HG03469 (cell line): ENCODE results near the gene ZNF43.
"Not testable (repeated sequence)": the region's sequence is repeated elsewhere in the genome, so short reads cannot be mapped to it uniquely, and the experiment has no call there.

Experiments
- ATAC-seq: cut with Tn5 transposase; IDR thresholded peaks from one replicate; pipeline ENCODE4 v1.9.1; 2021; ENCODE audit warnings: mild to moderate bottlenecking, moderate library complexity, moderate number of reproducible peaks; ENCODE audit not compliant: unreplicated experiment

The ZNF43 gene

GRCh38 chr19:21835810-21836444, at the start of gene ZNF43:
ZNF43 (minus strand) TSS chr19:21836182; CDS start chr19:21836038, 144 bp downstream.
- ATAC-seq, result peak; percentile 76

GRCh38 chr19:21885516-21885915, 49.5 kb upstream of the ZNF43 start:
- not testable (repeated sequence) for ATAC-seq

GRCh38 chr19:21884786-21885185, 48.8 kb upstream of the ZNF43 start:
- ATAC-seq, result not testable (repeated sequence)

GRCh38 chr19:21883516-21883915, 47.5 kb upstream of the ZNF43 start:
- ATAC-seq, result no peak

DNA sequence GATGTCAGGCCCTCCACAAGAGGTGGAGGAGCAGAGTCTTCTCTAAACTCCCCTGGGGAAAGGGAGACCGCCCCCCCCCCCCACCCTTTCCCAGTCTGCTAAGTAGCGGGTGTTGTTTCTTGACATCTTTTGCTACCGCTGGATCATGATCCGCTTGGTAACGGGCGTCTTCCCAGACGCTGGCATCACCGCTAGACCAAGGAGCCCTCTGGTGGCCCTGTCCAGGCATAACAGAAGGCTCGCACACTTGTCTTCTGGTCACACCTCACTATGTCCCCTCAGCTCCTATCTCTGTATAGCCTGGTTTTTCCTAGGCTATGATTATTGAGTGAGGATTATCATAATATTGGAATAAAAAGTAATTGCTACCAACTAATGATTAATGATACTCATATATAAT, 44.8 kb upstream of the ZNF43 start:
- not testable (repeated sequence) for ATAC-seq

GRCh38 chr19:21878646-21879045, 42.7 kb upstream of the ZNF43 start:
- ATAC-seq, result no peak

GRCh38 chr19:21877976-21878375, 42.0 kb upstream of the ZNF43 start:
- ATAC-seq, result no peak

DNA sequence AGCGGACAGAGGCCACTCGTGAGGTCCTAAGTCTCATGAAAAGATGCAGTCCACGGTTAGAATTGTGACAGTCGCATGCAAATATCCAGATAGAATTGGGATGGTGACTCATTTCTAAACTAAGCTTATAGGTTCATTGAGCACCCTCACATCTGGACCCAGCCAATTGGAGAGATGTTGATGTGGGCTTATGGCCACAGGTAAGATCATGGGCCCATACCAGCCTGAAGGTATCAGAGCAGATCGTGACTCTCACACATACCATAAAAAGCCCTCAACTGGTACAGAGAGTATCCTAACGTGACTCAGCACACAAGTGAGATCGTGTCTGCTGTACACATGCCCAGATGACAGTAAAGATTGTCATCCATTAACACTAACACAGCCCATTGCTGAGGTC, 40.6 kb upstream of the ZNF43 start:
- not testable (repeated sequence) for ATAC-seq

GRCh38 chr19:21856773-21857514, 21.0 kb upstream of the ZNF43 start:
- no peak for ATAC-seq

- ATAC-seq, result peak; percentile 88
These were observed 15.8 kb upstream of the ZNF43 start for GRCh38 chr19:21851596-21852345.

DNA sequence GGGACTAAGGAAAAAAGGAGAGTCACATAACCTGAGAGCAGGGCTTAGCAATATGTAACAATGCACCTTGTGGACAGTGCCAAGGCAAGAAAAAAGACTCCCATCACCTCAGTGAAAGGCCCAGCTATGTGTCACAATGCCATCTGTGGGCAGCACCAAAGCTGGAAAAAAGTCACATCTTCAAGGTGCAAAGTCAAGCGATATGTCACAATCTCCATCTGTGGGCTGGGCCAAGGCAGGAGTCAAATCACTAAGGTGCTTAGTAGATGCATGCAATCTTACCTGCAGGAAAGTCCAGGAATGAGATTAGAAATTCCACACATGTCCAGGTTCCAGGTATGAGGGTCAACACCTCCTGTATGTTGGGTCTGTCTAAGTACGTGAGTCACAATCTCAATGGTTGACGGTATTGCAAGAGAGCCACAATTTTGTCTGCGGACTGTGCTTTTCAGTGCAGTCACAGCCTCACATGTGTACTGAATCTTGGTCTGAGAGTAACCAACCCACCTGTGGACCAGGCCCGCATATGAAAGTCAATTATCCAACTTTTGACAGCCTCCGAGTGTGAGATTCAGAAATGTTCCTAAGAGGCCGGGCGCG, 14.8 kb upstream of the ZNF43 start:
- no peak for ATAC-seq

DNA sequence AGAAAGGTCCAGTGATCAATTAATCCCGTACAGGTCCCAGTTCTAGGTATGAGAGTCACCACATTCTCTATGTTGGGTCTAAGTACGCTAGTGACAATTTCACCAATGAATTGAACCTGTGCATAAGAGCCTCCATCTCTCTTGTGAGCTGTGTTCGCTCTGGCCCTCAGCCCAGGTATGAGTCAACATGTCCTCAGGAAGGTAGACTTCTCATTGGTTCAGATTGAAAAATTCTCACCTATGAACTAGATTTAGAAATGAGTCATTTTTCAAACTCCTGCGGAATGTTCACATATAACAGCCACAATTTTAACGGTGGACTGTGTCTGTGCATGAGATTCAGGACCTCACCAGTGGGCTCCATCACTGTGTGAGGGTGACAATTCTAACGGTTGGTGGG, 12.7 kb upstream of the ZNF43 start:
- no peak for ATAC-seq

DNA sequence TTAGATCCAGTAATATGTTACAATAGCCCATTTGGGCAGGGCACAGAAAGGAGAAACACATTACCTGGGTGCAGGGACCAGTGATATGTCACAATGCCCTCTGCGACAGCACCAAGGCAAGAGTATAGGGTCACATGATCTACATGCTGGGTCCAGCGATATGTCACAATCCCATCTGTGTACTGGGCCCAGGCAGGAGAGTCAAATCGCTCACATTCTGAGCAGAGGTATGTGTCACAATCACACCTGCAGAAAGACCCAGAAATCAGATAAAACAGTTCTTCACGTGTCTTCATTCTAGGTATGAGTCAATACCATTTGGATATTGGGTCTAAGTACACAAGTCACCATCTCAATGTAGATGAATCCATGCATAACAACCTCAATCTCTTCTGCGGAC, 7.1 kb upstream of the ZNF43 start:
- ATAC-seq, result no peak

GRCh38 chr19:21841488-21842097, 5.6 kb upstream of the ZNF43 start:
- no peak for ATAC-seq

DNA sequence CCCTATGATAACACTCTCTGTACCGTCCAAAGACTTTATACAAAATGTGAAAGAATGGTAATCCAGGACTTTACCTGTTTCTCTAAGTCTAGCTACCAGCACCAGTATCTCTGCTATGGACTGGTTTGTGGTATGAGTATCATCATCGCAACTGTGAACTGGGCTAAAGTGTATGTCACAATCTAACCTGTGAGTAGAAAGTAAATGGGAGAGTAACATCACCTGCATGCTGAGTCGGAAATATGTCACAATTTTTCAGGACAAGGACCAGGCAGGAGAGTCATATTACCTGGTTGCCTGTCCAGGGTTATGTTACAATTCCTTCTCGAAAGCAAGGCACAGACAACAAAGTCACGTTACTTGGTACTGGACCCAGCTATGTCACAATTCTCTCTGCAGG, 5.1 kb upstream of the ZNF43 start:
- ATAC-seq, result no peak

- ATAC-seq, result no peak
These were observed 4.0 kb upstream of the ZNF43 start for GRCh38 chr19:21839976-21840375.

DNA sequence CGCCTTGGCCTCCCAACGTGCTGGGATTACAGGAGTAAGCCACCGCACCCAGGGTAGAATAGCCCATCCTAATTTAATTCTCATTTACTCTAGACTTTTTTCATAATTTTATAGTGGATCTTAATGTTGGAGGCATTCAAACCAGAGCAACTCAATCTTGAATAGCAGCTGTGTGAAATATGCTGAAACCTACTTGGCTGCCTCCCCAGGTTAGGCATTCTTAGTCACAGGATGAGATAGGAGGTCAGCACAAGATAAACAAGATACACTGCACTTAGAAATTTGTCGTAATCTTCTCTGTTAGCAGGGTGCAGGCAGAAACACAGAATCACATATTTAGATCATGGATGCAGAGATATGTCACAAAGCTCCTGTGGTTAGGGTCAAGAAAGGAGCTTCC, 2.7 kb upstream of the ZNF43 start:
- no peak for ATAC-seq

DNA sequence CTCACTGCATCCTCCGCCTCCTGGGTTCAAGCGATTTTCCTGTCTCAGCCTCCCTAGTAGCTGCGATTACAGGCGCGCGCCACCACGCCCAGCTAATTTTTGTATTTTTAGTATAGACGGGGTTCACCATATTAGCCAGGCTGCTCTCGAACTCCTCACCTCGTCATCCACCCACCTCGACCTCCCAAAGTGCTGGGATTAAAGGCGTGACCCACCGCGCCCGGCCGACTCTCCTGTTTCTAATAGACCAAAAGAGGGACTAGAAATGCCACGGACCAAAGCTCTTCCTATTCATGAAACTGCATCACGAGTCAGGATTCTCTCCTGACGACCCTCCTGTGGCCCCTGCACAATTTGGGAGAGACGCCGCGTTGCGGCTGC, 563 bp downstream of the ZNF43 start:
- ATAC-seq, result no peak

GRCh38 chr19:21833733-21834132, 2.2 kb downstream of the ZNF43 start:
- ATAC-seq, result no peak

DNA sequence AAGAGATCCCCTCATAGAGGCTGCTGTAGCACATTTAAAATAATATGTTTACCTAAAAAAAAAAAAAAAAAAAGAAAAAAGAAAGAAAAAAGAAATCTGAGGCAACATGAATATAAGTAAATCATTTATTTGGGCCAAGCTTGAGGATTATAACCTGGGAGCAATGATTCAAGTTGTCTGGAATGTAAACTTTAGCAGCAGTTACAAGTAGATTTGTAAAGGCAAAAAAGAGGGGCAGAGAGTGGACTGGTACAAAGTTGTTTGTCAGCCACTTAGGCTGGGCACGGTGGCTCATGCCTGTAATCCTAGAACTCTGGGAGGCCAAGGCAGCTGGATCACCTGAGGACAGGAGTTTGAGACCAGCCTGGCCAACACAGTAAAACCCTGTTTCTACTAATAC, 11.3 kb downstream of the ZNF43 start:
- ATAC-seq, result no peak

GRCh38 chr19:21823224-21823623, 12.8 kb downstream of the ZNF43 start:
- ATAC-seq, result no peak
